SW 1271 (cell line): ENCODE measurements around the gene GBF1.
"Not testable (repeated sequence)": the region's sequence is repeated elsewhere in the genome, so short reads cannot be mapped to it uniquely, and the experiment has no call there.

Experiments used
- DNase-seq, 2 experiments: peaks; one replicate each; lab custom pipeline; 2025; lab: John Stamatoyannopoulos, UW

Gene GBF1

GRCh38 chr10:102245082-102245931, at the start of gene GBF1:
TSS of gene GBF1 (plus strand) at chr10:102245532. CDS start at chr10:102258939, 13,407 bp downstream.
- DNase-seq: peak; percentile 99 to 100

GRCh38 chr10:102196893-102197292, 48.4 kb upstream of the GBF1 start:
- DNase-seq: no peak

- no peak for DNase-seq
Observed at GRCh38 chr10:102198027-102198426, 47.3 kb upstream of the GBF1 start.

DNA sequence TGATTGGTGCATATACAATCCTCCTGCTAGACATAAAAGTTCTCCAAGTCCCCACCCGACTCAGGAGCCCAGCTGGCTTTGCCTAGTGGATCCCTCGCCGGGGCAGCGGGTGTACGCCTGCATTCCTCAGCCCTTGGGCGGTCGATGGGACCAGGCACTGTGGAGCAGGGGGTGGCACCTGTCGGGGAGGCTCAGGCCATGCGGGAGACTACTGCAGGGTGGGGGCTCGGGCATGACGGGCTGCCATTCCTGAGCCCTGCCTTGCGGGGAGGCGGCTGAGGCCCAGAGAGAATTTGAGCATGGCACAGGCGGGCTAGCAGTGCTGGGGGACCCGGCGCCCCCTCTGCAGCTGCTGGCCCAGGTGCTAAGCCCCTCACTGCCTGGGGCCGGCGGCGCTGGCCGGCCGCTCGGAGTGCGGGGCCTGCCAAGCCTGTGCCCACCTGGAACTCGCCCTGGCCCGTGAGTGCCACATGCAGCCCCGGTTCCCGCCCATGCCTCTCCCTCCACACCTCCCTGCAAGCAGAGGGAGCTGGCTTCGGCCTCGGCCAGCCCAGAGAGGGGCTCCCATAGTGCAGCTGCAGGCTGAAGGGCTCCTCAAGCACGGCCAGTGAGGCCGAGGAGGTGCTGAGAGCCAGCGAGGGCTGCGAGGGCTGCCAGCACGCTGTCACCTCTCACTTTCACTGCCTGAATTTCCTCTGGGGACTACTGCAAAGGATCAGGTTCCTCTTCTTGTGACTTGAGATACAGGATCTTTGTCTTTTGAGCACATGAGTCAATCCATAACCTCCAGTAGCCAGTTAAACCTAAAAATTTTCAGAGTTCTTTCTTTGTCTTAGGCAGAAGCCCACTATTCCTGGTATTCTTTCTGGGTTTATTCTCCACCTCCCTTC, 44.3 kb upstream of the GBF1 start:
- no peak for DNase-seq

GRCh38 chr10:102202386-102202785, 42.9 kb upstream of the GBF1 start:
- DNase-seq: no peak

- DNase-seq: no peak
Observed at GRCh38 chr10:102208311-102209035, 36.9 kb upstream of the GBF1 start.

DNA sequence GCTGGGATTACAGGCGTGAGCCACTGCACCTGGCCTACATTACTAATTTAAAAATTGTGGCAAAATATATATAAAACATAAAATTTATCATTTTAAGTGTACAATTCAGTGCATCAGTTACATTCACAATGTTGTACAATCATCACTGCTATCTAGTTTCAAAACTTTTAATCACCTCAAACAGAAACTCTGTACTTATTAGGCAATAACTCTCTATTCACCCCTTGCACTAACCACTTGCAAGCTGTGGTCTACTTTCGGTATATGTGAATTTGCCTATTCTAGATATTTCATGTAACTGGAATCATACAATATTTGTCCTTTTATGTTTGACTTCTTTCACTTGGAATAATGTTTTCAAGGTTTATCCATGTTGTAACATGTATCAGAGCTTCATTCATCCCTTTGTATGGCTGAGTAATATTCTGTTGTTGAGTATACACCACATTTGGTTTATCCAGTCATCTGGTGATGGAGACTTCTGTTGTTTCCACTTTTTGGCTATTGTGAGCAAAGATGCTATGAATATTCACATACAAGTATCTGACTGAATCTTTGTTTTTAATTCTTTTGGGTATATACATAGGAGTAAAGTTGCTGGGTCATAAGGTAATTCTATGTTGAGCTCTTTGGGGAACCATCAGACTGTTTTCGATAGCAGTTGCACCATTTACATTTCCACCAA, 33.6 kb upstream of the GBF1 start:
- DNase-seq: no peak

DNA sequence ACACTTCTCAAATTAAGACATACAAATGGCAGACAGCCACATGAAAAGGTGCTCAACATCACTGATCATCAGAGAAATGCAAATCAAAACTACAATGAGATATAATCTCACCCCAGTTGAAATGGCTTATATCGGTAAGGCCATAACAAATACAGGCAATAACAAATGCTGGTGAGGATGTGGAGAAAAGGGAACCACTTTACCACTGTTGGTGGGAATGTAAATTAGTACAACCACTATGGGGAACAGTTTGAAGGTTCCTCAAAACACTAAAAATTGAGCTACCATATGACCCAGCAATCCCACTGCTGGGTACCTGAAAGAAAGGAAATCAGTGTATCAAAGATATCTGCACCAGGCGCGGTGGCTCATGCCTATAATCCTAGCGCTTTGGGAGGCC, 31.7 kb upstream of the GBF1 start:
- DNase-seq: not testable (repeated sequence)

GRCh38 chr10:102219370-102219769, 26.0 kb upstream of the GBF1 start:
- no peak for DNase-seq

GRCh38 chr10:102220612-102221011, 24.7 kb upstream of the GBF1 start:
- no peak for DNase-seq

DNA sequence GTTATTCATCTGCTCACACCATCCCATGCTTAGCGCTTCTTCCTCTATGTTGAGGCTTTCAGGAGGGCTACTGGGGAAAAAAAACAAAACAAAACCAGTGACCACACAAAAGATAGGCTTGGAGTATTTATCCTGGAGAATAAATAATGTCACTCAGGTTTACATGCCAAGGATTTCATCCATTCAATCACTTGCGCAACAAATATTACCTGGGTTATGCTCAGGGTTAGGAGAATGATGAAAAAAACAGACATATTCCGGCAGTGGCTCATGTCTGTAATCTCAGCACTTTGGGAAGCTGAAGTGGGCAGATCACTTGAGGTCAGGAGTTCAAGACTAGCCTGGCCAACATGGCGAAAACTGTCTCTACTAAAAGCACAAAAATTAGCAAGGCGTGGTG, 22.5 kb upstream of the GBF1 start:
- DNase-seq: no peak

GRCh38 chr10:102225646-102226541, 19.4 kb upstream of the GBF1 start, which contains the start of gene ELOVL3:
TSS of gene ELOVL3 (plus strand) at chr10:102226299. CDS start at chr10:102226549, 250 bp downstream.
- DNase-seq: no peak

DNA sequence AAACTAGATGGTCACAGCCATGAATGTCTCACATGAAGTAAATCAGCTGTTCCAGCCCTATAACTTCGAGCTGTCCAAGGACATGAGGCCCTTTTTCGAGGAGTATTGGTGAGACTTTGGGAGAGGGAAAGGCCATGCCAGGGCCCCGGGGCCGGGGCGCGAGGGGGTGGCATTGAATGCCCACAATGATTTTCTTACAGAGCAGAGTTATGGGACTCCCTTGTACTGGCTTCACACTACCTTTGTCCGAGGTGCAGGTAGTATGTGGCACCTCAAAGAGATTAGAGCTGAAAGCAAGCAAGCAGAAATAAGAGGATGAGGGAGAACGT, 18.8 kb upstream of the GBF1 start:
- no peak for DNase-seq

DNA sequence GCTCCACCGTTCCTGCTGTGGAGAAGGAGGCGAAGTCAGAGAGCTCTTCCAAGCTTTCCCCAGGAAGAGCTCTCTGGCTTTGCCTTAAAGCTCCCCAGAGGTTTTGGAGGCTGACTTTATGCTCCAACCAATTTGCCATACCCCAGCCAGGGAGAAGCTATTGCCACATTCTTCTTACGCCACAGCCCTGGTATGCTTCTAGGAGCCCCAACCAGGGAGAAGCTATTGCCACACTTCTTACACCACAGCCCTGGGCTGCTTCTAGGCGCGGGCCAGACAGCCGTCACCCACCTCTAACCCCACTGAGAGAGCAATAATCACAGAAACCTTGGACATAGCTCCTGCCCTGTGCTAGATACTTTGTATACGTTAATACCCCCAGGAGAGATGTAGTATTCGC, 18.3 kb upstream of the GBF1 start:
- DNase-seq: no peak

- peak; percentile 33 to 46 for DNase-seq
Observed at GRCh38 chr10:102229810-102230263, 15.5 kb upstream of the GBF1 start.

GRCh38 chr10:102230264-102230860, 15.0 kb upstream of the GBF1 start:
- DNase-seq: no peak

GRCh38 chr10:102230861-102231356, 14.4 kb upstream of the GBF1 start:
- DNase-seq: no peak

GRCh38 chr10:102231357-102232318, 13.7 kb upstream of the GBF1 start:
- DNase-seq: peak in 1 of 2 experiments; percentile 24

GRCh38 chr10:102233997-102234396, 11.3 kb upstream of the GBF1 start:
- no peak for DNase-seq
